ENCODE data around the gene WDR70. TPM values are rescaled to one million over a fixed set of nuclear protein-coding genes. Genes with fewer than 3 reads are reported as not detected.
"Not testable (repeated sequence)": the region's sequence is repeated elsewhere in the genome, so short reads cannot be mapped to it uniquely, and the experiment has no call there.

The WDR70 gene
- total and polyA plus RNA-seq, 3 donors from 2014 or later, result 25.3 to 27.6 (median 25.5) TPM

- no peaks in the 10 kb centered on the region for H3K36me3 ChIP-seq (ENCODE audit: low read depth, missing control alignments)
- DNase-seq, result no peak
- no peak overlapping the region for H3K27ac ChIP-seq
- H3K4me1 ChIP-seq, result no peaks in the 10 kb centered on the region
- no peaks in the 10 kb centered on the region for H3K27me3 ChIP-seq
- intact Hi-C loops (cut with DNase I; ENCODE audit: low total_unique reads), result no loop called here
- no peak for TF ChIP-seq POLR2A (IDR thresholded peaks at IDR 0.05)
- no peaks in the 10 kb centered on the region for H3K9me3 ChIP-seq
- WGBS, 2 donors, result 97 to 100% methylated on average over 1 of the region's 1 CpG
- no peak overlapping the region for H3K4me3 ChIP-seq
Measured at GRCh38 chr5:37511646-37512045, 132.5 kb downstream of the WDR70 start.

GRCh38 chr5:37514946-37515345 lies 135.8 kb downstream of the WDR70 start:
- intact Hi-C loops (cut with DNase I; ENCODE audit: low total_unique reads), result no loop called here

GRCh38 chr5:37517686-37518085 lies 138.6 kb downstream of the WDR70 start:
- 96 to 98% methylated on average over 3 of the region's 3 CpGs for WGBS, 2 donors
- no peak overlapping the region for H3K4me3 ChIP-seq
- intact Hi-C loops (cut with DNase I; ENCODE audit: low total_unique reads), result no loop called here
- H3K4me1 ChIP-seq, result no peaks in the 10 kb centered on the region
- no peak overlapping the region for H3K27ac ChIP-seq
- no peaks in the 10 kb centered on the region for H3K36me3 ChIP-seq (ENCODE audit: low read depth, missing control alignments)
- TF ChIP-seq CTCF (IDR thresholded peaks at IDR 0.05), result no peak
- TF ChIP-seq POLR2A (IDR thresholded peaks at IDR 0.05), result no peak
- no peak for DNase-seq
- no peaks in the 10 kb centered on the region for H3K9me3 ChIP-seq
- H3K27me3 ChIP-seq, result no peaks in the 10 kb centered on the region

More at GRCh38 chr5:37514946-37515345, 135.8 kb downstream of the WDR70 start:
- Histone ChIP-seq H3K27ac (no peak overlapping the region), H3K9me3 (no peaks in the 10 kb centered on the region), H3K36me3 (ENCODE audit: low read depth, missing control alignments) (no peaks in the 10 kb centered on the region), H3K27me3 (no peaks in the 10 kb centered on the region), H3K4me3 (no peak overlapping the region), H3K4me1 (no peaks in the 10 kb centered on the region)
- 74% methylated on average over 1 of the region's 1 CpG for WGBS, 2 donors
- no peak for DNase-seq
- no peak for TF ChIP-seq POLR2A (IDR thresholded peaks at IDR 0.05)
- no peak for TF ChIP-seq CTCF (IDR thresholded peaks at IDR 0.05)

GRCh38 chr5:37518356-37518755 lies 139.2 kb downstream of the WDR70 start:
- 93 to 99% methylated on average over 5 of the region's 5 CpGs for WGBS, 2 donors
- H3K4me3 ChIP-seq; intact Hi-C loops (cut with DNase I; ENCODE audit: low total_unique reads); H3K9me3 ChIP-seq; H3K27ac ChIP-seq; H3K27me3 ChIP-seq; H3K4me1 ChIP-seq; H3K36me3 ChIP-seq (ENCODE audit: low read depth, missing control alignments); DNase-seq: not testable (repeated sequence)

GRCh38 chr5:37519304-37519703 lies 140.2 kb downstream of the WDR70 start:
- no peak overlapping the region for H3K27ac ChIP-seq
- no peaks in the 10 kb centered on the region for H3K27me3 ChIP-seq
- no peak overlapping the region for H3K4me3 ChIP-seq
- no peak for DNase-seq
- no peaks in the 10 kb centered on the region for H3K9me3 ChIP-seq
- intact Hi-C loops (cut with DNase I; ENCODE audit: low total_unique reads), result no loop called here
- no peaks in the 10 kb centered on the region for H3K4me1 ChIP-seq
- H3K36me3 ChIP-seq (ENCODE audit: low read depth, missing control alignments), result no peaks in the 10 kb centered on the region
- WGBS, 2 donors, result 88 to 97% methylated on average over 14 to 41 of the region's 43 CpGs
- TF ChIP-seq CTCF (IDR thresholded peaks at IDR 0.05), result no peak
- no peak for TF ChIP-seq POLR2A (IDR thresholded peaks at IDR 0.05)

GRCh38 chr5:37519807-37520206 lies 140.7 kb downstream of the WDR70 start:
- DNase-seq, result no peak
- intact Hi-C loops (cut with DNase I; ENCODE audit: low total_unique reads), result no loop called here
- Histone ChIP-seq H3K27me3 (no peaks in the 10 kb centered on the region), H3K4me1 (no peaks in the 10 kb centered on the region), H3K4me3 (no peak overlapping the region), H3K27ac (no peak overlapping the region), H3K36me3 (ENCODE audit: low read depth, missing control alignments) (no peaks in the 10 kb centered on the region), H3K9me3 (no peaks in the 10 kb centered on the region)
- 90 to 91% methylated on average over 1 of the region's 1 CpG for whole genome bisulfite sequencing, 2 donors
- TF ChIP-seq POLR2A (IDR thresholded peaks at IDR 0.05) (no peak), CTCF (IDR thresholded peaks at IDR 0.05) (no peak)
